K562 (cell line): ENCODE data around the gene RAP1GAP2. TPM values are rescaled to one million over a fixed set of nuclear protein-coding genes. Genes with fewer than 3 reads are reported as not detected.
A peak's percentile ranks its signal among the peaks of the same experiment; 100 is the strongest.

ENCODE experiments used
- ATAC-seq: fragments of 200-7000 bp; cut with Tn5 transposase; 3 replicates; pipeline ENCODE4 v1.9.1; 2020; ENCODE audit warnings: moderate library complexity
- BruUV-seq: library from RNA; stranded (reverse); fragments of 400-500 nt; replicated peaks from 2 replicates; lab custom pipeline; 2021; lab: Mats Ljungman, UMichigan
- CTCF ChIA-PET: fragments of 300-600 bp; formaldehyde crosslinking; extraction: SDS; loops from one replicate; lab custom pipeline; 2021; ENCODE audit warnings: low intra/inter-chr PET ratio; lab: Yijun Ruan, JAX
- POLR2A ChIA-PET: fragments of 300-600, 350-650 bp; sonication (Branson Sonifier 250); formaldehyde crosslinking; extraction: SDS; loops from one replicate; lab custom pipeline; 2021; ENCODE audit warnings: antibody characterized with exemption, inconsistent platforms; lab: Yijun Ruan, JAX
- DNase-seq, 4 experiments: peaks; one replicate each; pipeline versions ENCODE4 v3.0.0 to v3.0.0-alpha.2; 2011 to 2018; ENCODE audit warnings: low spot score in 3 of 4, mixed read lengths in 3 of 4; ENCODE audit errors: extremely low read depth in 1 of 4
- FAIRE-seq: peaks from 2 replicates; lab custom pipeline; 2011; peaks lifted over from hg19 to GRCh38; lab: Jason Lieb, UNC
- H2AFZ ChIP-seq: 2 replicates; pipeline ENCODE4 v1.6.0; 2011; ENCODE audit warnings: low read depth, low read length, control low read depth, inconsistent platforms
- H3K27ac ChIP-seq: fragments of 200-600 bp; 3 replicates; pipeline ENCODE4 v1.8.0; 2011; ENCODE audit warnings: low read depth, mild to moderate bottlenecking, control low read depth, inconsistent platforms, low read length, moderate library complexity, mixed read lengths; ENCODE audit errors: extremely low read depth
- H3K27me3 ChIP-seq, 2 experiments: fragments of 300-600 bp in 1 of 2; 2 replicates in 1 of 2; 3 replicates in 1 of 2; pipeline versions ENCODE4 v1.6.0 to v1.8.0; 2011; ENCODE audit warnings: inconsistent platforms in 2 of 2, low read length in 2 of 2, mild to moderate bottlenecking in 1 of 2, mixed read lengths in 1 of 2, moderate library complexity in 1 of 2; ENCODE audit not compliant: control insufficient read depth in 2 of 2, insufficient read depth in 2 of 2
- H3K36me3 ChIP-seq: fragments of 300-600 bp; 3 replicates; pipeline ENCODE4 v1.8.0; 2011; ENCODE audit warnings: mild to moderate bottlenecking, low read length, inconsistent platforms; ENCODE audit not compliant: control insufficient read depth, insufficient read depth
- H3K4me1 ChIP-seq, 2 experiments: fragments of 200-600 bp in 1 of 2; replicated peaks in 1 of 2; 2 replicates in 1 of 2; 3 replicates in 1 of 2; pipeline versions ENCODE4 v1.5.1 to v1.8.0; 2011; ENCODE audit warnings: inconsistent platforms in 2 of 2, low read length in 2 of 2, mild to moderate bottlenecking in 1 of 2, mixed read lengths in 1 of 2, moderate library complexity in 1 of 2; ENCODE audit not compliant: control insufficient read depth in 2 of 2, insufficient read depth in 2 of 2
- H3K4me2 ChIP-seq: 2 replicates; pipeline ENCODE4 v1.6.1; 2011; ENCODE audit warnings: low read length, control low read depth, inconsistent platforms, mixed read lengths; ENCODE audit not compliant: insufficient read depth
- H3K4me3 ChIP-seq: fragments of 200-600 bp; sonication (generic), shearing (Covaris generic); 2 replicates; pipeline ENCODE4 v1.5.1; 2016; ENCODE audit warnings: control low read depth, inconsistent platforms
- H3K79me2 ChIP-seq: fragments of 200-600 bp; 3 replicates; pipeline ENCODE4 v1.8.0; 2011; ENCODE audit warnings: low read length, inconsistent platforms; ENCODE audit not compliant: control insufficient read depth, insufficient read depth
- H3K9ac ChIP-seq, 2 experiments: 2 replicates each; pipeline versions ENCODE4 v1.6.0 to v1.6.1; 2011; ENCODE audit warnings: low read depth in 2 of 2, low read length in 2 of 2, control low read depth in 1 of 2, inconsistent platforms in 1 of 2, mild to moderate bottlenecking in 1 of 2, mixed read lengths in 1 of 2; ENCODE audit not compliant: insufficient read depth in 1 of 2
- H3K9me1 ChIP-seq: one replicate; pipeline ENCODE4 v1.6.0; 2011; ENCODE audit warnings: inconsistent platforms, mild to moderate bottlenecking, low read length, moderate library complexity; ENCODE audit not compliant: control insufficient read depth, insufficient read depth
- H3K9me3 ChIP-seq: replicated peaks from 2 replicates; pipeline ENCODE4 v1.5.1; 2011; ENCODE audit warnings: low read depth, low read length, inconsistent platforms; ENCODE audit not compliant: control insufficient read depth, insufficient read depth
- H4K20me1 ChIP-seq: replicated peaks from 2 replicates; pipeline ENCODE4 v1.6.1; 2011; ENCODE audit warnings: low read length, inconsistent platforms, mixed read lengths; ENCODE audit not compliant: control insufficient read depth, insufficient read depth
- ATF1 ChIP-seq, 2 experiments: fragments of 450-650 bp in 1 of 2; IDR thresholded peaks; 2 replicates each; pipeline ENCODE4 v1.6.1; 2016; ENCODE audit warnings: missing compliant biosample characterization in 1 of 2, missing genetic modification characterization in 1 of 2
- CBFA2T2 ChIP-seq: fragments of 450-650 bp; conservative IDR thresholded peaks from 2 replicates; pipeline ENCODE4 v1.6.1; 2017; ENCODE audit warnings: mild to moderate bottlenecking
- EWSR1 ChIP-seq: fragments of 450-650 bp; IDR thresholded peaks from 2 replicates; pipeline ENCODE4 v1.6.1; 2018; ENCODE audit warnings: borderline replicate concordance, mild to moderate bottlenecking, low read depth, moderate library complexity; ENCODE audit not compliant: partially characterized antibody
- HIVEP1 ChIP-seq: fragments of 250-450 bp; sonication (Bioruptor Pico); IDR thresholded peaks from 2 replicates; pipeline ENCODE4 v1.4.0; 2020; ENCODE audit warnings: mild to moderate bottlenecking
- KLF13 ChIP-seq: fragments of 450-650 bp; IDR thresholded peaks from 2 replicates; pipeline ENCODE4 v1.6.1; 2016; ENCODE audit warnings: missing genetic modification characterization, low read depth, mild to moderate bottlenecking, missing compliant biosample characterization, moderate library complexity, borderline replicate concordance
- NCOA4 ChIP-seq: fragments of 450-650 bp; IDR thresholded peaks from 2 replicates; pipeline ENCODE4 v1.6.1; 2018; ENCODE audit warnings: mild to moderate bottlenecking; ENCODE audit not compliant: partially characterized antibody
- NRF1 ChIP-seq, 2 experiments: fragments of 450-650 bp; IDR thresholded peaks in 1 of 2; conservative IDR thresholded peaks in 1 of 2; 2 replicates each; pipeline ENCODE4 v1.6.1; 2014; ENCODE audit warnings: mild to moderate bottlenecking in 2 of 2
- STAG1 ChIP-seq: sonication (generic); formaldehyde crosslinking; IDR thresholded peaks from 2 replicates; pipeline ENCODE4 v1.5.0; 2020; ENCODE audit warnings: missing genetic modification reagents, borderline replicate concordance
- YY1 ChIP-seq, 3 experiments: IDR thresholded peaks; 2 replicates each; pipeline ENCODE4 v1.6.1; 2011; ENCODE audit warnings: low read length in 2 of 3, mild to moderate bottlenecking in 2 of 3, moderate library complexity in 2 of 3, borderline replicate concordance in 1 of 3, control low read depth in 1 of 3, low read depth in 1 of 3; ENCODE audit not compliant: insufficient read depth in 3 of 3, insufficient replicate concordance in 2 of 3, control insufficient read depth in 1 of 3, insufficient read length in 1 of 3; ENCODE audit errors: extremely low read depth in 1 of 3
- ZC3H4 ChIP-seq: sonication (generic); formaldehyde crosslinking; IDR thresholded peaks from 2 replicates; pipeline ENCODE4 v1.9.0; 2021; ENCODE audit warnings: missing genetic modification reagents, borderline replicate concordance
- ZNF121 ChIP-seq: sonication (generic); formaldehyde crosslinking; conservative IDR thresholded peaks from 2 replicates; pipeline ENCODE4 v1.8.0; 2022; ENCODE audit warnings: missing genetic modification reagents
- ZNF589 ChIP-seq: fragments of 200-800 bp; sonication (Bioruptor generic); IDR thresholded peaks from 2 replicates; pipeline ENCODE4 v1.6.1; 2016; ENCODE audit warnings: low read depth, missing genetic modification characterization, missing compliant biosample characterization
- ZNF668 ChIP-seq: fragments of 250-450 bp; sonication (Bioruptor Pico); IDR thresholded peaks from 2 replicates; pipeline ENCODE4 v1.8.0; 2022; ENCODE audit warnings: mild to moderate bottlenecking, inconsistent platforms
- WGBS: fragments of 100-300 bp; shearing (Covaris generic); methylation state at CpG from one replicate; pipeline ENCODE4 v1.1.6; 2016; ENCODE audit warnings: low coverage, mixed read lengths; ENCODE audit not compliant: insufficient coverage; ENCODE audit errors: missing lambda C conversion rate; 5-methylcytosine and 5-hydroxymethylcytosine counted together
- in situ Hi-C: fragments of 300-500 bp; cut with MboI; formaldehyde crosslinking; loops from 4 replicates; pipeline ENCODE4 v1.15.0; 2018; ENCODE audit warnings: inconsistent platforms, mixed read lengths
- intact Hi-C: fragments of 100-400 bp; cut with micrococcal nuclease; formaldehyde crosslinking; loops from 2 replicates; pipeline ENCODE4 v1.14.2; 2022
- polyA plus RNA-seq, 8 experiments: library from polyadenylated mRNA; depleted of rRNA in 4 of 8; stranded (reverse) in 5 of 8; unstranded in 3 of 8; fragments of >200 nt; fragmentation: Nextera tagmentation in 2 of 8; fragmentation: Illumina TruSeq in 1 of 8; extraction: Ambion mirVana in 2 of 8; extraction: Trizol in 1 of 8; gene quantifications; 2 replicates each; pipeline versions ENCODE4 v1.2.1 to v1.2.3, GENCODE V29; 2011 to 2014; ENCODE audit warnings: inconsistent platforms in 1 of 8, missing spikeins in 1 of 8
- total RNA-seq, 7 experiments: library from RNA; depleted of rRNA in 6 of 7; stranded (reverse); fragments of >200 nt in 6 of 7; fragmentation: Illumina TruSeq in 2 of 7; extraction: Trizol in 2 of 7; gene quantifications; 2 replicates each; pipeline versions ENCODE4 v1.2.1 to v1.2.3, GENCODE V29; 2011 to 2021; ENCODE audit warnings: low replicate concordance in 1 of 7

The RAP1GAP2 gene
- total and polyA plus RNA-seq, 9 of the 15 experiments (the other 6 are each of a cell fraction or from before 2014, with no cell fraction given), result 0.01 to 1.3 (median 0.42) TPM; not detected in 1

- peak; percentile 78 for TF ChIP-seq ZNF121
- no peak for TF ChIP-seq NRF1 (conservative IDR thresholded peaks at IDR 0.05 in 1 of 2, IDR thresholded peaks at IDR 0.05 in 1 of 2)
- Histone ChIP-seq H3K9ac (no peak overlapping the region), H4K20me1 (no peaks in the 10 kb centered on the region), H3K9me3 (no peaks in the 10 kb centered on the region), H3K4me3 (no peak overlapping the region), H3K79me2 (no peaks in the 10 kb centered on the region), H3K9me1 (no peaks in the 10 kb centered on the region), H2AFZ (no peak overlapping the region), H3K4me1 (peaks cover 0 to 15% of the 10 kb centered on the region in 2 experiments; a peak in 2 of 5 replicates), H3K4me2 (no peak overlapping the region), H3K27ac (no peak overlapping the region), H3K36me3 (no peaks in the 10 kb centered on the region), H3K27me3 (peaks cover 6 to 16% of the 10 kb centered on the region in 2 experiments; a peak in 3 of 5 replicates)
- no TSS peak for BruUV-seq
- intact Hi-C loops (no loop called here), in situ Hi-C loops (no loop called here)
- POLR2A ChIA-PET, result interaction anchor here (0.6 kb wide), 1 partner anchor 25 kb away, joined by 3 read pairs; no protein-coding TSS in a partner anchor
- FAIRE-seq (no peak), DNase-seq (no peak), ATAC-seq (no peak)
- CTCF ChIA-PET, result no interaction called here
- WGBS, result 3% methylated on average over 4 of the region's 4 CpGs
Measured at GRCh38 chr17:2758870-2759269, 37.4 kb upstream of the RAP1GAP2 start.

DNA sequence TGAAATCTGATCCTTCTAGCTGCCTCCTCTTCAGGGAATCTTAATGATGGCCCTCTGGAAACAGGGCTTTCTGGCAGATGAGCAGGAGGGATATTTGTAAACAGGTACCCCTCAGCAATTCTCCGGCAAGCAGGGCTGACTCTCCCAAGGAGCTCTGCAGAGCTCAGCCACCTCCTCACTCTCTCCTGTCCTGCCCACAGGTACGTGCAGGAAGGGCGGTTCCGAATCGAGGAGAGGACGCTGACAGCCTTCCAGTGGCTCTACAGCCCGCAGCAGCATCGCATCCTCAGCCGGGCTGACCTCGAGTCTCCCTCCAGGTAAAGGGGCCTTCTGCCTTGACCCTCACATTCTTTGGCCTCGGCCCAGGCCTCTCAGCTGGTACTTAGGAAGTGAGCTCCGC lies 26.1 kb upstream of the RAP1GAP2 start:
- intact Hi-C loops, result no loop called here
- FAIRE-seq, result no peak
- Histone ChIP-seq H3K27me3 (peaks cover 0 to 26% of the 10 kb centered on the region in 2 experiments; a peak in 3 of 5 replicates), H3K4me2 (no peak overlapping the region), H3K9ac (no peak overlapping the region)
- ChIA-PET POLR2A (no interaction called here), CTCF (no interaction called here)
- TF ChIP-seq ZNF589 (no peak), ZC3H4 (CRISPR knock-in tag) (no peak), HIVEP1 (CRISPR knock-in tag) (no peak), YY1 (IDR thresholded peaks at IDR 0.05; ENCODE audit: borderline replicate concordance in 1 of 3, control insufficient read depth in 1 of 3, extremely low read depth in 1 of 3, insufficient read depth in 3 of 3, insufficient read length in 1 of 3, insufficient replicate concordance in 2 of 3, low read depth in 1 of 3, low read length in 2 of 3) (no peak), ZNF668 (CRISPR knock-in tag) (no peak), ATF1 (CRISPR knock-in tag; IDR thresholded peaks at IDR 0.05) (no peak), ATF1 (tag; IDR thresholded peaks at IDR 0.05) (no peak), KLF13 (no peak), CBFA2T2 (no peak), EWSR1 (no peak), NCOA4 (no peak), STAG1 (no peak)
- TF ChIP-seq, all 486 proteins: peak for 0
- no peak overlapping the region for H3K27ac ChIP-seq
- no peaks in the 10 kb centered on the region for H4K20me1 ChIP-seq
- 4% methylated on average over 6 of the region's 12 CpGs for WGBS
- DNase-seq (no peak), ATAC-seq (no peak)
- H3K79me2 ChIP-seq, result no peaks in the 10 kb centered on the region
- H3K4me3 ChIP-seq, result no peak overlapping the region
- in situ Hi-C loops, result no loop called here
- H3K9me3 ChIP-seq, result no peaks in the 10 kb centered on the region
- H3K9me1 ChIP-seq, result no peaks in the 10 kb centered on the region
- no peak overlapping the region for H2AFZ ChIP-seq
- no TSS peak for BruUV-seq
- no peaks in the 10 kb centered on the region; a peak in 1 of 5 replicates for H3K4me1 ChIP-seq
- no peaks in the 10 kb centered on the region for H3K36me3 ChIP-seq
